GM06990 (cell line): ENCODE measurements around the gene ID3.

Experiments used
- DNase-seq: peaks from one replicate; pipeline ENCODE4 v3.0.0-alpha.2; 2011; ENCODE audit not compliant: insufficient read length; ENCODE audit errors: extremely low read depth
- H3K27me3 ChIP-seq: replicated peaks from 2 replicates; pipeline ENCODE4 v1.6.0; 2011; ENCODE audit warnings: low read length; ENCODE audit not compliant: control insufficient read depth, insufficient read depth
- H3K36me3 ChIP-seq: 2 replicates; pipeline ENCODE4 v1.5.1; 2011; ENCODE audit warnings: low read length; ENCODE audit not compliant: control insufficient read depth, insufficient read depth
- H3K4me3 ChIP-seq: replicated peaks from 2 replicates; pipeline ENCODE4 v1.5.1; 2011; ENCODE audit warnings: low read depth, mild to moderate bottlenecking, control low read depth, low read length
- TF ChIP-seq, protein P1 (sequence below): IDR thresholded peaks from 2 replicates; pipeline ENCODE4 v1.5.1; 2011; ENCODE audit warnings: low read length, control low read depth, mild to moderate bottlenecking, inconsistent platforms; ENCODE audit not compliant: insufficient read depth, poor library complexity, severe bottlenecking

The ID3 gene

DNA sequence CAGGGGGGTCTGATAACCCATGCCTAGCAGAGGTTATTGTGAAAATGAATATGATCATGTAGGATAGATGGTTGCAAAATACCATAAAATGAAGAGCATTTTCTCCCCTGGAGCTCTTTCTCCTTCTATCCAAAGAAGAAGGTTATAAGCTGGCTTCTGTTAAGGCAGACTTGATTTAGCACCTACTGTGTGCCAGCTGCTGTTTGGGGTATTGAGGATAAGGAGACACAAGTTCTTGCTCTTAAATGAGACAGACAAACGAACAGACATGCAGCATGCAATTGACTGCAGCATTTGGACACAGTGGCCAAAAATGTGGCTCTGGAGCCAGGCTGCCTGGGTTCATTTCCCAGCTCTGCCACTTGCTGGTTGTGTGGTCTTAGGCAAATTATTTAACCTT is 39.8 kb upstream of the ID3 start:
- no peak for DNase-seq
- H3K36me3 ChIP-seq: no peaks in the 10 kb centered on the region
- H3K4me3 ChIP-seq: no peak overlapping the region
- TF ChIP-seq, protein P1, sequence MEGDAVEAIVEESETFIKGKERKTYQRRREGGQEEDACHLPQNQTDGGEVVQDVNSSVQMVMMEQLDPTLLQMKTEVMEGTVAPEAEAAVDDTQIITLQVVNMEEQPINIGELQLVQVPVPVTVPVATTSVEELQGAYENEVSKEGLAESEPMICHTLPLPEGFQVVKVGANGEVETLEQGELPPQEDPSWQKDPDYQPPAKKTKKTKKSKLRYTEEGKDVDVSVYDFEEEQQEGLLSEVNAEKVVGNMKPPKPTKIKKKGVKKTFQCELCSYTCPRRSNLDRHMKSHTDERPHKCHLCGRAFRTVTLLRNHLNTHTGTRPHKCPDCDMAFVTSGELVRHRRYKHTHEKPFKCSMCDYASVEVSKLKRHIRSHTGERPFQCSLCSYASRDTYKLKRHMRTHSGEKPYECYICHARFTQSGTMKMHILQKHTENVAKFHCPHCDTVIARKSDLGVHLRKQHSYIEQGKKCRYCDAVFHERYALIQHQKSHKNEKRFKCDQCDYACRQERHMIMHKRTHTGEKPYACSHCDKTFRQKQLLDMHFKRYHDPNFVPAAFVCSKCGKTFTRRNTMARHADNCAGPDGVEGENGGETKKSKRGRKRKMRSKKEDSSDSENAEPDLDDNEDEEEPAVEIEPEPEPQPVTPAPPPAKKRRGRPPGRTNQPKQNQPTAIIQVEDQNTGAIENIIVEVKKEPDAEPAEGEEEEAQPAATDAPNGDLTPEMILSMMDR: no peak
- H3K27me3 ChIP-seq: no peaks in the 10 kb centered on the region

DNA sequence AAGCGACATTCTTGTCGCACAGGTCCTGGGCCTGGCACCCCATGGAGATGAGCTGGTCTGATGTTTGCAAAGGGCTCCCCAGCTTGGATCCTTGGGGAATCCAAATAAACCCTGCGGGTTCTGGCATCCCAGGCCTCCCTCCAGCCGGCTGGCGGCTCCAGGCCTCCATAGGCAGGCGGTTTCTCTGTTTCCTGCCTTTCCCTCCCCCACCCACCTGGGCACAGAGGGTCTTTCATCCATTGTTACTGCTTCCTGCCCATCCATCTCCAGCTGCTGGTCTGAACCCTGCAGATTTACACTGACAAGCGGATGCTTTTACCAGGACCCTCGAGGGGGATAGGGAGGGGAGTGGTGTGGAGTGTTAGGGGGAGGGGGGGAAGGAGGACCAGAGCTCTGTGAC is 39.1 kb upstream of the ID3 start:
- H3K4me3 ChIP-seq: no peak overlapping the region
- TF ChIP-seq, protein P1: no peak
- no peaks in the 10 kb centered on the region for H3K36me3 ChIP-seq
- H3K27me3 ChIP-seq: no peaks in the 10 kb centered on the region
- DNase-seq: no peak

DNA sequence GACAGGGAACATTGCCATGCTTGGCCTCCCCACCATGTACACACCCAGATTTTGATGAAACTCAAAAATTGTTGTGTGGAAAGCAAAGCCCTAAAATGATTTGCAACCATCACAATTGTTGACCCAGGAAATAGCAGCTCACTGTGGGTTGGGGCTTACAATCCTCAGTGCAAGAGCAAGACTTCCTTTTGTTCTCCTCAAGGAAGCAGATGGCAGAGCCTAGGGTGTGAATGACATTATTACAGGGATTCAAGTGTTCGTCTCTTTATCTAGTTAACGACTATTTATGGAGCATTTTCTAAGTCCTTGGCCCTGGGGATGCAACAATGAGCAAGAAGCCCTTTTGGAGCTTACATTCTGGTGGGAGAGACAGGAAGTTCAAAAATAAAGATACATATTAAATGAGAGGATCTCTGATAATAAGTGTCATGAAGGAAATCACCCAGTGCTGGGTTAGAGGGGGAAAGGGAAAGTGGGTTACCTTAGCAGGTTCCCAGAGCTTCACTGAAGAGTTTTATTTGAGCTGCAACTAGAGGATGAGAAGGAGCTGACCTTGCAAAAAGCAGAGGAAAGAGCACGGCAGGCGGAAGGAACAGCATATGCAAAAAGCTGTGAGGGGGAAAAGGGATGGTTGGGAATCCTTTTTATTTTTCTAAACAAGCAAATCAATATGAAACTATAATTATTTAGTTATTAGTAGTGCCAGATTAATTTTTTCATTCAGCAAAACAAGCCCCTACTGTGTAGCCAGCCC is 38.5 kb upstream of the ID3 start:
- no peak for DNase-seq
- Histone ChIP-seq H3K27me3 (no peaks in the 10 kb centered on the region), H3K36me3 (no peaks in the 10 kb centered on the region), H3K4me3 (no peak overlapping the region)
- TF ChIP-seq, protein P1: no peak

DNA sequence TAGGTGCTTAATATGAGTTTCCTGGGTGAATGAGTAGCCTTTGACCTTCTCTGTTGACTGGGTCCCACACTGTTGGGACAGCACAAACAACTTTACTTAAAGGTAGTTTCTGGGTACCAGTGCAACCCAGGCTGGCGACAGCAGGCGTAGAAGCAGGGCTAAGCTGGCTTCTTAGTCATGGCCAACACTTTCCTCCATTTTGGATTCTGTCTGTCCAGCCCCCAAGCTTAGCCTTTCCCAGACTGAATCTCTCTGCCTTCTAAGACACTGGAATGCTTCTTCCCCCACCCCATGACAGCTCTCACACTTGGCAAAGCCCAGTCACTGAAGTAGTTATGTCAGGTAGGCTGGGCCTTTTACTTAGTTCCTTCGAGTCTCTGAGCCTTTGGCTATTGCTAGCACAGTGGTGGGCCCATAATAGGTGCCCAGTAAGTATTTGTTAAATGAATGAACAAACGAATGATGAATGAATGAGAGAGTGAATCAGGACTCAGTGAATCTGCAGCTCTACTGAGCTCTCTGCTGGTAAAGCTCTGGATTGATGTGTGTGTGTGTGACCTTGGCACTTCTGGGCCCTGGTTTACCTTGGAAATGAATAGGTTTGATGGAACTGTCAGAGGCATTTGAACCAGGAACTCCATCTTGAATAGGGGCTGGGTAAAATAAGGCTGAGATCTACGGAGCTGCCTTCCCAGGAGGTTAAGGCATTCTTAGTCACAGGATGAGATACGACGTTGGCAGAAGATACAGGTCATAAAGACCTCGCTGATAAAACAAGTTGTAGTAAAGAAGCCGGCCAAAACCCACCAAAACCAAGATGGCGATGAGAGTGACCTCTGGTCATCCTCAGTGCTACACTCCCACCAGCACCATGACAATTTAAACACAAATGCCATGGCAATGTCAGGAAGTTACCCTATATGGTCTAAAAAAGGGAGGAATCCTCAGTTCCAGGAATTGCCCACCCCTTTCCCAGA is 37.4 kb upstream of the ID3 start:
- H3K4me3 ChIP-seq: no peak overlapping the region
- H3K27me3 ChIP-seq: no peaks in the 10 kb centered on the region
- no peaks in the 10 kb centered on the region for H3K36me3 ChIP-seq
- TF ChIP-seq, protein P1: no peak
- no peak for DNase-seq

DNA sequence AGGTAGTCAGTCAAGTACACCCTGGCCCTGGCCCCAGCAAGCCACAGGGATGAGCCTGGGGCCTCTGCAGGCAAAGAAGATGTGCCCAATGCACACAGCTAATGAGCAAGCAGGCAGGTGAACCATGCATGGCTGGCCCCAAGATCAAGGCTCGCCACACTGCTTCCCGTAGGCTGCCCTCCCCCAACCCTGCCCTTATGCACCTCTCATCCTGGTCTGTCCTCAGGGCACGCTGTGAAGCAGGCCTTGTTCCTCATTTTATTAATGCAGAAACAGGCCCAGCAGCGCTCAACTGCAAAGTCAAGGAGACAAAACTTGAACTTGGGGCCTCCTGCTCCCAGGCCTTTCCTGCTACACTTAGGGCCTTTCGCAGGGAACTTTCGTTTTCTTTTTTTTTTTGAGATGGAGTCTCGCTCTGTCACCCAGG is 35.6 kb upstream of the ID3 start:
- Histone ChIP-seq H3K27me3 (no peaks in the 10 kb centered on the region), H3K4me3 (peak overlapping the region; percentile 9; the same call in 1 of the 2 replicates), H3K36me3 (no peaks in the 10 kb centered on the region)
- DNase-seq: peak; percentile 84
- TF ChIP-seq, protein P1: no peak
